H7 (cell line): ENCODE measurements around the gene TBX4. TPM values are rescaled to one million over a fixed set of nuclear protein-coding genes. Genes with fewer than 3 reads are reported as not detected.
A peak's percentile ranks its signal among the peaks of the same experiment; 100 is the strongest.

Source experiments
- DNase-seq: peaks from one replicate; pipeline ENCODE4 v3.0.0; 2012
- H3K27me3 ChIP-seq: 2 replicates; pipeline ENCODE4 v1.6.0; 2011; ENCODE audit warnings: mild to moderate bottlenecking, low read length; ENCODE audit not compliant: control insufficient read depth, insufficient read depth
- H3K36me3 ChIP-seq: replicated peaks from 2 replicates; pipeline ENCODE4 v1.5.1; 2011; ENCODE audit warnings: low read length; ENCODE audit not compliant: control insufficient read depth, insufficient read depth
- H3K4me3 ChIP-seq: 2 replicates; pipeline ENCODE4 v1.5.1; 2011; ENCODE audit warnings: low read depth, mild to moderate bottlenecking, control low read depth, low read length, moderate library complexity; ENCODE audit not compliant: insufficient read depth
- total RNA-seq: library from RNA; depleted of rRNA; stranded (reverse); fragments of >200 nt; shearing (Covaris generic); gene quantifications from 2 replicates; pipeline ENCODE4 v1.2.3, GENCODE V29; 2014

TBX4 gene
- total RNA-seq, 1 experiment from 2014 or later = not detected

GRCh38 chr17:61451538-61452300, 503 bp upstream of the TBX4 start:
- DNase-seq = peak; percentile 89
- no peaks in the 10 kb centered on the region for H3K36me3 ChIP-seq
- H3K4me3 ChIP-seq = peak overlapping the region; percentile 37
- H3K27me3 ChIP-seq = peaks cover 80% of the 10 kb centered on the region

DNA sequence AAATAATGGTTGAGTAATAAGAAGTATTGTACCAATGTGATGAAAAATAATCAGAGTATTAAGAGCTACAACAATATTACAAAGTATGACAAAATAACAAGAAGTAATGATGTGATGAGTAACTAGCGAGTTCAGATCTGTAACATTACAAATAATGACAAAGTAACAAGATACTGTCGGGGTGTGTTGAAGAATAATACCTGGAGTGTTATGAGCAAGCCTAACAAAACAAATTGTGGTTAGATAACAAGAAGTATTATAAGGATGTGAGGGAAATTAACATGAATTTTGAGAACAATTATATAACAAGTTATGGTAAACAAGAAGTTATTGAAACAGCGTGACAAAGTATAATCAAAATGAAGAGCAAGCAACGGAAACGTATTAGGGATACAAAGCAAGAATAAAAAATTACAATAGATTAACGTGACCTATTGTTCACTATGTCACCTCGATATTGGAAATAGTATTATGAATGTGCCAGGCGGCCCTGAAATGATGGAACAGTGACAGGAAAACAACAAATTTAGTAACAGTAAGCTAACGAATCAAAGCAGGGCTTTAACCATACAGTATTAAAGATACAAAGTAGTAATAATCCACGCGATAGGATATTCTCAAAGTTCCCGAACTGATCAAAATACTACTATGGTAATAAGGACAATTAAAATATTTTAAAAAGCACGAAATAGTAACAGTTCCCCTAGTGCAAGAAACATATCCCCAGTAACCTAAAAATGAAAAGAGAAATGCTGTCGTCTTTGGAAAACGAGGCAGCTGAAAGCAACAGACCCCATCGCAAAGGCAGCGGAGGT, 1.6 kb downstream of the TBX4 start:
- DNase-seq = peak; percentile 11
- H3K4me3 ChIP-seq = no peak overlapping the region
- H3K27me3 ChIP-seq = peaks cover 93% of the 10 kb centered on the region

GRCh38 chr17:61454381-61455323, 2.4 kb downstream of the TBX4 start:
- H3K4me3 ChIP-seq = no peak overlapping the region
- H3K36me3 ChIP-seq = no peaks in the 10 kb centered on the region
- peak; percentile 79 for DNase-seq
- H3K27me3 ChIP-seq = peaks cover 100% of the 10 kb centered on the region

More for the DNA sequence above, 1.6 kb downstream of the TBX4 start:
- H3K36me3 ChIP-seq = no peaks in the 10 kb centered on the region

DNA sequence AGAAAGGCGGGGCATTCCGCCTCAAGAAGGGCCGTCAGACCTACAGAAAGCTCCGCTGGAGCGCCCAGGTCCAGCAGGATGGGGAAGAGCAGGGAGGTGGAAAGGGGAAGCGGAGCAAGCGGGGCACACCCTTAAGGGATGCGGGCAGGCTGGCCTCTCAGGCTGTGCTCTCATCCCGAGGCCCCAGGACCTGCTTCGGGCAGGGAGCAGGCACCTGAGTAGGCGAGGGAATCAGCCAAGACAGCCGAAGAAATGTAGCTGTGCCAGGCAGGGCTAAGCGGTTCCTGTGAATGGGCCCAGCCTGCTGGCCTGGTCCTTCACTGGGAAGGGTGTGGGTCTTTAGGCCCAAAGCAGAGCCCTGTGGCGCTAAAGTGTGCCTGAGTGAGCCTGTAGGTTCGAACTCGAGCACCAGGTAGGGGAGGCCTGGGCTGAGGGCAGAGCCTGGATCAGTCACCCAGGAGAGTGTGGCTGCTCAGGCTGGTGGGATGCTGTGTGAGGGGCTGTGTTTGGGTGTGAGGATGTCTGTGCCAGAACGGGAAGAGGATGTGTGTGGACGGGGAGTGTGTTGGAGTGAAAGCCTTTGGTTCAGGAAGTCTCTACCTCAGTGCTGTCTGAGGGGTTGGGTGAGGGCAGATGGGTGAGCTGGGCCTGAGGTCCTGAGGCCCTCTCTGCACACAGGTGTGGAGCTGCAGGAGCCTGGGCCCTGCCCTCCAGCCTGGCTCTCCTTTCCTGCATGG, 3.3 kb downstream of the TBX4 start:
- H3K4me3 ChIP-seq = no peak overlapping the region
- peaks cover 100% of the 10 kb centered on the region for H3K27me3 ChIP-seq
- peak; percentile 82 for DNase-seq
- no peaks in the 10 kb centered on the region for H3K36me3 ChIP-seq

DNA sequence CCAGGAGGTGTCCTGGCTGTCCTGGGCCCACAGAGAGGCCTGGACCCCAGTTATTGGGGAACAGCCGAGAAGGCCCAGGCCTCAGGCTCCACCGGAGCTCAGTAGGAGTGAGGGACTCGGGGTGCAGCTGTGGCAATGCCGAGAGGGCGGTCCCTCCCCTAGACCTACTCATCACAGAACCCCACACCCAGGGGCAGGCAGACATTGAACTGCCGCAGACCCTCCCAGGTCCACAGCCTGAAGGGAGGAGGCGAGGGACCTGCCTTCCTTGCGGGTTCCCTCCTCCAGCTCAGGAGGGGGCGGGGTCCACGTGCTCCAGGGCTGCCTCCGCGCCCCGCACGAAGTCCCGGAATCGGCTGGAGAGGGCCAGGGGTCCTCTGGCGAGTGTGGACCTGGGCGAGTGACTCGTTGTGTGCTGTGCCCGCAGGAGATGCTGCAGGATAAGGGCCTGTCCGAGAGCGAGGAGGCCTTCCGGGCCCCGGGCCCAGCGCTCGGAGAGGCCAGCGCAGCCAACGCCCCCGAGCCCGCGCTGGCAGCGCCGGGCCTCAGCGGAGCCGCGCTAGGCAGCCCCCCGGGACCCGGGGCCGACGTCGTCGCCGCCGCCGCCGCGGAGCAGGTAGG, 3.9 kb downstream of the TBX4 start:
- H3K4me3 ChIP-seq = no peak overlapping the region
- H3K27me3 ChIP-seq = peaks cover 100% of the 10 kb centered on the region
- peak; percentile 86 for DNase-seq
- H3K36me3 ChIP-seq = no peaks in the 10 kb centered on the region

DNA sequence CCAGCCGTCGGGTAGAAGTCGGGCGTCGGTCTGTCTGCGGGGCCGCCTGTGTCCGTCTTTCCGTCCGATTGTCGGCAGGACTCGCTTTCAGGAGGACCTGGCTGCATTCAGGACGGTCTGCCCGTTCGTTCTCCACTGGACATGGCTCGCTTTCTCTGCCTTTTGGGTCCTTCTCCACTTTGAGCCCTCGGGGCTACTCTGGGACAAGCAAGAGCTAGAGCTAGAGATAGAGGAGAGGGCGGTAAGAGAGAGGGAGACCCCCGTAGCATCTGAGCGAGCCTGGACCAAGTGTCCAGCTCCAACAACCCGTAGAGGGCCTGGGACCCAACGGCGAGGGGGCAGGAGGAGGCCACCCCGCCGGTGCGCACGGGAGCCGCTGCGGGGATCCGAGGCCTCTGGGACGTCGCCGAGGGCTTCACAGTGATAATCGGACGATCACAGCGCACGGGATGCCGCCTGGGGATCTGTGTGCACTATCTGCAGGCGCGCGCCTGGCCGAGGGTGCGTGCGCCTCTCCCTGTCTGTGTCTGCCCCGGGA, 4.5 kb downstream of the TBX4 start:
- Histone ChIP-seq H3K27me3 (peaks cover 100% of the 10 kb centered on the region), H3K36me3 (no peaks in the 10 kb centered on the region), H3K4me3 (no peak overlapping the region)
- peak; percentile 71 for DNase-seq

- Histone ChIP-seq H3K36me3 (no peaks in the 10 kb centered on the region), H3K27me3 (peaks cover 100% of the 10 kb centered on the region), H3K4me3 (peak overlapping the region; percentile 10; the same call in 1 of the 2 replicates)
- peak; percentile 84 for DNase-seq
Measured at GRCh38 chr17:61457226-61457983, 5.2 kb downstream of the TBX4 start.

- H3K27me3 ChIP-seq = peaks cover 100% of the 10 kb centered on the region
- peak overlapping the region; percentile 10; the same call in 1 of the 2 replicates for H3K4me3 ChIP-seq
- DNase-seq = peak; percentile 45
- no peaks in the 10 kb centered on the region for H3K36me3 ChIP-seq
Measured at GRCh38 chr17:61458000-61458399, 5.8 kb downstream of the TBX4 start.

- H3K36me3 ChIP-seq = no peaks in the 10 kb centered on the region
- DNase-seq = peak; percentile 43
- peaks cover 100% of the 10 kb centered on the region for H3K27me3 ChIP-seq
- H3K4me3 ChIP-seq = no peak overlapping the region
Measured at GRCh38 chr17:61458421-61459141, 6.4 kb downstream of the TBX4 start.

DNA sequence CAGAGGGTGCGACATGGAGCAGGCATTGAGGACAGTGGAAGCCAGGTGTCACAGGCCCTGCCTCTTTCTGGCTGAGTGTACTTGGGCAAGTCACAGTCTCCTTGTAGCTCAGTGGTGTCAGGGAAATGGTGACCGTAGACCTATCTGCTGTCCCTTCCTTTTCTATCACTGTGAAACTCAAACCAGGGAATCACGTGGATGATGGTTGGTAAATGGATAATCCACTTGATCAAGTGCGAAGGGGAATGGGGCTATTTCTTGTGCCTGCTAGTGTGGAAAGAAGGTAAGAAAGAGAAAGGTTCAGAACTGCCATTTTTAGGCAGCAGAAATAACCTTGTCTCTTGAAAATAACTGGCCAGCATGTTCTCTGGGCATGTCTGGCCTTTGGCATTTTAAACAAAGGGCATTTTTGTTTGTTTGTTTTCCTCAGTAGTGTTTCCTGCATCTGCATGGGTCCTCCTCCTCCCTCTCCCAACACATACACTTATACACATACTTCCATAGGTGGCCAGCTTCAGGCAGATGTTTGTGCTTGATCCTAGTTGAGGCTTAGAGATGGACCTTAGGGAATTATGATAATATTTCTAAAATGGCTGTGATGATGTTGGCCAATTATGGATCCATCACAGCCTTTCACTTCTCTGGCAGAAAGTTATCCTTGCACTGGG, 7.1 kb downstream of the TBX4 start:
- H3K36me3 ChIP-seq = no peaks in the 10 kb centered on the region
- DNase-seq = no peak
- H3K4me3 ChIP-seq = no peak overlapping the region
- peaks cover 99% of the 10 kb centered on the region for H3K27me3 ChIP-seq

DNA sequence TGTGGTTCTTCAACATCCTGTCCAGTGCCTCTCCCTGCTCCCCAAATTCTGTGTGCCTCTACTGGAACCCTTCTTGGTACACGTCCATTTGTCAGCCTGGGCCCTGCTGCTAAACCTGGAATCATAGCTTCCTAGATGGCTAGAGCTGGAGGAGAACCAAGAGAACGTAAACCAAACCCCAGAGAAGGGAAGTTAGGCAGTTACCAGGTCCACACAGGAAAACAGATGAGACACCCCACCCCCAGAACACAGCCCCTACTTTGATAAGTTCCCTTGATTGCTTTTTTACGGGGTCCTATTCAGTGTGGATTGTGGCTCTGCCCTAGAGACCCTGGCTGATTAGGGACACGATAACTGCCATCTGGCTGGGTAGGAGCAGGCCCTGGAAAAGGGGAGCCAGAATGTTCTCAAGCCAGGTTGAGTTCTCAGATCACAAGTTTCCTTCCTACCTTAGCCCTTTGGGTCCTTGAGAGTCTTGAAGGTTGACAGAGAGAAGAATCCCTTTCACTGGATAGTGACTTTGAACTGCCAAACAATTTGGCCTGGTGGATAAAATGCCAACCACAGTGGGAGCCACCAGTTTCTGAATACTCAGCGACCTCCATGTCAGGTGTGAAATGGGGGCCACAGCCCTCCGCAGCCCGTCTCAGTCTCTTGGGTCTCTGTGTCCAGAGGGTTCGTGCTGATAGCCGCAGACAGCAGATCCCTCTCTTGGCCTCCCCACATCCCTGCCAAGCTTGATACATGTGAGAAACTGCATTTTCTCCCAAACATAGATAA, 7.9 kb downstream of the TBX4 start:
- H3K36me3 ChIP-seq = no peaks in the 10 kb centered on the region
- peaks cover 99% of the 10 kb centered on the region for H3K27me3 ChIP-seq
- no peak overlapping the region for H3K4me3 ChIP-seq
- no peak for DNase-seq
